HG03064 (cell line): ENCODE data around the gene FAS.

Experiments
- ATAC-seq: cut with Tn5 transposase; IDR thresholded peaks from one replicate; pipeline ENCODE4 v1.9.1; 2021; ENCODE audit warnings: low read depth; ENCODE audit not compliant: unreplicated experiment

FAS gene

GRCh38 chr10:88968391-88968790, 22.2 kb upstream of the FAS start:
- ATAC-seq = no peak

GRCh38 chr10:88971221-88972061, 19.2 kb upstream of the FAS start:
- no peak for ATAC-seq

- ATAC-seq = no peak
Observed at GRCh38 chr10:88974012-88974411, 16.6 kb upstream of the FAS start.

- no peak for ATAC-seq
Observed at GRCh38 chr10:88974446-88975376, 15.9 kb upstream of the FAS start.

- ATAC-seq = no peak
Observed at GRCh38 chr10:88975377-88975720, 15.2 kb upstream of the FAS start.

- ATAC-seq = no peak
Observed at GRCh38 chr10:88978463-88978862, 12.1 kb upstream of the FAS start.

- no peak for ATAC-seq
Observed at GRCh38 chr10:88979153-88979562, 11.4 kb upstream of the FAS start.

- ATAC-seq = no peak
Observed at GRCh38 chr10:88979603-88980002, 11.0 kb upstream of the FAS start.

- no peak for ATAC-seq
Observed at GRCh38 chr10:88980247-88980646, 10.4 kb upstream of the FAS start.

GRCh38 chr10:88980800-88981199, 9.8 kb upstream of the FAS start:
- ATAC-seq = no peak

GRCh38 chr10:88981435-88981834, 9.2 kb upstream of the FAS start:
- no peak for ATAC-seq

GRCh38 chr10:88982366-88982765, 8.2 kb upstream of the FAS start:
- no peak for ATAC-seq

- no peak for ATAC-seq
Observed at GRCh38 chr10:88983206-88983605, 7.4 kb upstream of the FAS start.

GRCh38 chr10:88983939-88984338, 6.7 kb upstream of the FAS start:
- no peak for ATAC-seq

- ATAC-seq = no peak
Observed at GRCh38 chr10:88984525-88984924, 6.1 kb upstream of the FAS start.

- no peak for ATAC-seq
Observed at GRCh38 chr10:88986549-88987242, 3.9 kb upstream of the FAS start.

- ATAC-seq = no peak
Observed at GRCh38 chr10:88987243-88987725, 3.3 kb upstream of the FAS start.

GRCh38 chr10:88987840-88988239, 2.8 kb upstream of the FAS start:
- no peak for ATAC-seq

GRCh38 chr10:88989423-88989822, 1.2 kb upstream of the FAS start:
- ATAC-seq = no peak

GRCh38 chr10:88989824-88990383, 694 bp upstream of the FAS start:
- ATAC-seq = peak; percentile 7
